Immature natural killer cell (primary cell): Measurements from ENCODE around the gene NHERF1. TPM values are rescaled to one million over a fixed set of nuclear protein-coding genes. Genes with fewer than 3 reads are reported as not detected.

ENCODE experiments used
- DNase-seq, 3 donors: peaks; one replicate each; pipeline ENCODE4 v3.0.0; 2022; ENCODE audit warnings: mixed read lengths in 1 of 3
- H3K27ac Mint-ChIP-seq, 6 donors: one replicate each; pipeline ENCODE4 v1.8.0; 2020; ENCODE audit warnings: mixed read lengths in 6 of 6, mild to moderate bottlenecking in 5 of 6, inconsistent platforms in 4 of 6, moderate library complexity in 3 of 6
- H3K27me3 Mint-ChIP-seq, 3 donors: one replicate each; pipeline ENCODE4 v1.8.0; 2020 to 2021; ENCODE audit warnings: low read depth in 3 of 3, mild to moderate bottlenecking in 3 of 3, mixed read lengths in 3 of 3, moderate library complexity in 3 of 3, inconsistent platforms in 1 of 3
- H3K36me3 Mint-ChIP-seq, 3 donors: one replicate each; pipeline ENCODE4 v1.8.0; 2020; ENCODE audit warnings: mixed read lengths in 3 of 3, inconsistent platforms in 2 of 3, mild to moderate bottlenecking in 2 of 3
- H3K4me1 Mint-ChIP-seq, 2 donors: one replicate each; pipeline ENCODE4 v1.8.0; 2020; ENCODE audit warnings: inconsistent platforms in 2 of 2, mild to moderate bottlenecking in 2 of 2, mixed read lengths in 2 of 2, moderate library complexity in 1 of 2
- H3K4me3 Mint-ChIP-seq, 5 donors: one replicate each; pipeline ENCODE4 v1.8.0; 2020; ENCODE audit warnings: mild to moderate bottlenecking in 5 of 5, mixed read lengths in 5 of 5, inconsistent platforms in 3 of 5, moderate library complexity in 3 of 5
- H3K9me3 Mint-ChIP-seq, 6 donors: one replicate each; pipeline ENCODE4 v1.8.0; 2020; ENCODE audit warnings: mild to moderate bottlenecking in 6 of 6, mixed read lengths in 6 of 6, inconsistent platforms in 4 of 6, moderate library complexity in 3 of 6
- polyA plus RNA-seq, 3 donors: library from polyadenylated mRNA; unstranded; fragments of 300-500 nt; fragmentation: Illumina TruSeq; gene quantifications; one replicate each; pipeline ENCODE4 v1.2.3, GENCODE V29; 2021

NHERF1 gene
- polyA plus RNA-seq, 3 donors from 2014 or later, result 566 to 1,121 (median 751) TPM

GRCh38 chr17:74777901-74778515 is 29.6 kb downstream of the NHERF1 start:
- H3K4me1 Mint-ChIP-seq, result peaks cover 70 to 75% of the 10 kb centered on the region in 2 donors
- H3K9me3 Mint-ChIP-seq, result no peaks in the 10 kb centered on the region
- peak overlapping the region in 3 of 6 donors; percentile 45 to 74 (median 46) for H3K27ac Mint-ChIP-seq
- no peak for DNase-seq
- H3K27me3 Mint-ChIP-seq, result peaks cover 7 to 13% (median 10%) of the 10 kb centered on the region in 3 donors
- peaks cover 0 to 4% (median 0%) of the 10 kb centered on the region in 3 donors for H3K36me3 Mint-ChIP-seq
- peak overlapping the region; percentile 15 to 66 (median 58) for H3K4me3 Mint-ChIP-seq

GRCh38 chr17:74778960-74779359 is 30.5 kb downstream of the NHERF1 start:
- Mint-ChIP-seq H3K27ac (peak overlapping the region; percentile 90 to 95 (median 94)), H3K4me3 (peak overlapping the region; percentile 18 to 58 (median 44)), H3K27me3 (peaks cover 7 to 13% (median 10%) of the 10 kb centered on the region in 3 donors), H3K36me3 (peaks cover 0 to 4% (median 1%) of the 10 kb centered on the region in 3 donors), H3K4me1 (peaks cover 63 to 70% of the 10 kb centered on the region in 2 donors), H3K9me3 (no peaks in the 10 kb centered on the region)
- DNase-seq, result no peak

- DNase-seq, result no peak
- Mint-ChIP-seq H3K36me3 (peaks cover 0 to 6% (median 4%) of the 10 kb centered on the region in 3 donors), H3K27ac (peak overlapping the region; percentile 90 to 95 (median 94)), H3K27me3 (peaks cover 7 to 13% (median 10%) of the 10 kb centered on the region in 3 donors), H3K4me1 (peaks cover 60 to 67% of the 10 kb centered on the region in 2 donors), H3K4me3 (peak overlapping the region; percentile 65 to 83 (median 72)), H3K9me3 (no peaks in the 10 kb centered on the region)
Measured at GRCh38 chr17:74779501-74779900, 31.1 kb downstream of the NHERF1 start.

GRCh38 chr17:74779948-74780400 is 31.5 kb downstream of the NHERF1 start:
- peaks cover 60 to 67% of the 10 kb centered on the region in 2 donors for H3K4me1 Mint-ChIP-seq
- H3K27ac Mint-ChIP-seq, result peak overlapping the region; percentile 90 to 95 (median 94)
- H3K4me3 Mint-ChIP-seq, result peak overlapping the region; percentile 65 to 83 (median 72)
- DNase-seq, result peak; percentile 73 to 82 (median 77)
- H3K9me3 Mint-ChIP-seq, result no peaks in the 10 kb centered on the region
- H3K36me3 Mint-ChIP-seq, result peaks cover 0 to 6% (median 4%) of the 10 kb centered on the region in 3 donors
- peaks cover 7 to 13% (median 10%) of the 10 kb centered on the region in 3 donors for H3K27me3 Mint-ChIP-seq

- Mint-ChIP-seq H3K27me3 (peaks cover 7 to 12% (median 10%) of the 10 kb centered on the region in 3 donors), H3K36me3 (peaks cover 0 to 6% (median 4%) of the 10 kb centered on the region in 3 donors), H3K4me1 (peaks cover 57 to 63% of the 10 kb centered on the region in 2 donors), H3K9me3 (no peaks in the 10 kb centered on the region), H3K4me3 (peak overlapping the region; percentile 65 to 83 (median 72)), H3K27ac (peak overlapping the region; percentile 90 to 95 (median 94))
- DNase-seq, result peak; percentile 49 to 66 (median 60)
Measured at GRCh38 chr17:74780443-74781238, 32.2 kb downstream of the NHERF1 start.

- peaks cover 41 to 44% of the 10 kb centered on the region in 2 donors for H3K4me1 Mint-ChIP-seq
- peaks cover 0 to 6% (median 0%) of the 10 kb centered on the region in 3 donors for H3K27me3 Mint-ChIP-seq
- peak overlapping the region in 2 of 6 donors; percentile 60 for H3K27ac Mint-ChIP-seq
- no peak overlapping the region for H3K4me3 Mint-ChIP-seq
- no peak for DNase-seq
- H3K9me3 Mint-ChIP-seq, result no peaks in the 10 kb centered on the region
- H3K36me3 Mint-ChIP-seq, result peaks cover 0 to 15% (median 10%) of the 10 kb centered on the region in 3 donors
Measured at GRCh38 chr17:74782571-74782970, 34.1 kb downstream of the NHERF1 start.

- Mint-ChIP-seq H3K4me1 (peaks cover 28 to 29% of the 10 kb centered on the region in 2 donors), H3K9me3 (no peaks in the 10 kb centered on the region), H3K27ac (peak overlapping the region in 2 of 6 donors; percentile 47 to 51), H3K4me3 (no peak overlapping the region), H3K27me3 (peaks cover 0 to 6% (median 0%) of the 10 kb centered on the region in 3 donors), H3K36me3 (peaks cover 3 to 18% (median 15%) of the 10 kb centered on the region in 3 donors)
- DNase-seq, result no peak
Measured at GRCh38 chr17:74784125-74784810, 35.8 kb downstream of the NHERF1 start.

GRCh38 chr17:74785096-74785980 is 36.9 kb downstream of the NHERF1 start:
- peaks cover 18% of the 10 kb centered on the region in 2 donors for H3K4me1 Mint-ChIP-seq
- peaks cover 0 to 2% (median 0%) of the 10 kb centered on the region in 3 donors for H3K27me3 Mint-ChIP-seq
- no peak overlapping the region for H3K4me3 Mint-ChIP-seq
- no peak overlapping the region for H3K27ac Mint-ChIP-seq
- no peaks in the 10 kb centered on the region for H3K9me3 Mint-ChIP-seq
- peaks cover 3 to 18% (median 15%) of the 10 kb centered on the region in 3 donors for H3K36me3 Mint-ChIP-seq
- no peak for DNase-seq

GRCh38 chr17:74785981-74786360 is 37.5 kb downstream of the NHERF1 start:
- no peak for DNase-seq
- H3K4me1 Mint-ChIP-seq, result peaks cover 18% of the 10 kb centered on the region in 2 donors
- H3K36me3 Mint-ChIP-seq, result peaks cover 6 to 18% (median 15%) of the 10 kb centered on the region in 3 donors
- H3K27me3 Mint-ChIP-seq, result peaks cover 0 to 2% (median 0%) of the 10 kb centered on the region in 3 donors
- H3K4me3 Mint-ChIP-seq, result no peak overlapping the region
- H3K27ac Mint-ChIP-seq, result no peak overlapping the region
- H3K9me3 Mint-ChIP-seq, result no peaks in the 10 kb centered on the region

- H3K27ac Mint-ChIP-seq, result no peak overlapping the region
- H3K9me3 Mint-ChIP-seq, result no peaks in the 10 kb centered on the region
- peaks cover 0 to 2% (median 0%) of the 10 kb centered on the region in 3 donors for H3K27me3 Mint-ChIP-seq
- H3K36me3 Mint-ChIP-seq, result peaks cover 6 to 18% (median 18%) of the 10 kb centered on the region in 3 donors
- no peak overlapping the region for H3K4me3 Mint-ChIP-seq
- peaks cover 17 to 18% of the 10 kb centered on the region in 2 donors for H3K4me1 Mint-ChIP-seq
- DNase-seq, result no peak
Measured at GRCh38 chr17:74786431-74787055, 38.1 kb downstream of the NHERF1 start.

GRCh38 chr17:74790161-74791058 is 42.0 kb downstream of the NHERF1 start:
- no peak for DNase-seq
- peaks cover 14 to 31% (median 19%) of the 10 kb centered on the region in 3 donors for H3K36me3 Mint-ChIP-seq
- H3K4me1 Mint-ChIP-seq, result peaks cover 13 to 14% of the 10 kb centered on the region in 2 donors
- peaks cover 0 to 2% (median 0%) of the 10 kb centered on the region in 3 donors for H3K27me3 Mint-ChIP-seq
- H3K9me3 Mint-ChIP-seq, result no peaks in the 10 kb centered on the region
- no peak overlapping the region for H3K4me3 Mint-ChIP-seq
- H3K27ac Mint-ChIP-seq, result peak overlapping the region in 1 of 6 donors; percentile 40
